C4-2B (cell line): ENCODE data around the gene GLP1R.

Experiments
- CTCF ChIP-seq: fragments of 450-650 bp; conservative IDR thresholded peaks from 2 replicates; pipeline ENCODE4 v1.5.1; 2017; ENCODE audit warnings: mild to moderate bottlenecking
- ZFX ChIP-seq: fragments of 450-650 bp; IDR thresholded peaks from 2 replicates; pipeline ENCODE4 v1.6.1; 2017

- TF ChIP-seq CTCF (no peak), ZFX (no peak)
Measured at GRCh38 chr6:39113788-39114187, 65.2 kb downstream of the GLP1R start.
